ENCODE results near the gene GCC1.

- TF ChIP-seq POLR2A (IDR thresholded peaks at IDR 0.05): no peak
- TF ChIP-seq, protein P1, sequence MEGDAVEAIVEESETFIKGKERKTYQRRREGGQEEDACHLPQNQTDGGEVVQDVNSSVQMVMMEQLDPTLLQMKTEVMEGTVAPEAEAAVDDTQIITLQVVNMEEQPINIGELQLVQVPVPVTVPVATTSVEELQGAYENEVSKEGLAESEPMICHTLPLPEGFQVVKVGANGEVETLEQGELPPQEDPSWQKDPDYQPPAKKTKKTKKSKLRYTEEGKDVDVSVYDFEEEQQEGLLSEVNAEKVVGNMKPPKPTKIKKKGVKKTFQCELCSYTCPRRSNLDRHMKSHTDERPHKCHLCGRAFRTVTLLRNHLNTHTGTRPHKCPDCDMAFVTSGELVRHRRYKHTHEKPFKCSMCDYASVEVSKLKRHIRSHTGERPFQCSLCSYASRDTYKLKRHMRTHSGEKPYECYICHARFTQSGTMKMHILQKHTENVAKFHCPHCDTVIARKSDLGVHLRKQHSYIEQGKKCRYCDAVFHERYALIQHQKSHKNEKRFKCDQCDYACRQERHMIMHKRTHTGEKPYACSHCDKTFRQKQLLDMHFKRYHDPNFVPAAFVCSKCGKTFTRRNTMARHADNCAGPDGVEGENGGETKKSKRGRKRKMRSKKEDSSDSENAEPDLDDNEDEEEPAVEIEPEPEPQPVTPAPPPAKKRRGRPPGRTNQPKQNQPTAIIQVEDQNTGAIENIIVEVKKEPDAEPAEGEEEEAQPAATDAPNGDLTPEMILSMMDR (IDR thresholded peaks at IDR 0.05): no peak
Measured at GRCh38 chr7:127566242-127566641, 19.2 kb downstream of the GCC1 start.

Data from vagina (tissue), 2 donors.